NB4 (cell line): ENCODE data around the gene FAM20C.
A peak's percentile ranks its signal among the peaks of the same experiment; 100 is the strongest.

Experiments used
- DNase-seq: peaks from one replicate; pipeline ENCODE4 v3.0.0; 2010; ENCODE audit warnings: low read depth
- H3K4me3 ChIP-seq: one replicate; pipeline ENCODE4 v1.5.1; 2011; ENCODE audit warnings: mild to moderate bottlenecking, low read depth, low read length, moderate library complexity
- CTCF ChIP-seq: IDR thresholded peaks from one replicate; pipeline ENCODE4 v1.5.1; 2012; ENCODE audit warnings: low read depth, low read length
- MAX ChIP-seq: IDR thresholded peaks from 2 replicates; pipeline ENCODE4 v1.6.1; 2011; ENCODE audit warnings: low read depth, low read length
- MYC ChIP-seq: IDR thresholded peaks from 2 replicates; pipeline ENCODE4 v1.6.1; 2011; ENCODE audit warnings: low read depth, low read length
- POLR2A ChIP-seq: IDR thresholded peaks from 2 replicates; pipeline ENCODE4 v1.6.1; 2011; ENCODE audit warnings: mild to moderate bottlenecking; ENCODE audit not compliant: insufficient read length; ENCODE audit errors: extremely low read depth

The FAM20C gene

GRCh38 chr7:234708-235553, 42.6 kb downstream of the FAM20C start:
- H3K4me3 ChIP-seq = no peak overlapping the region
- no peak for DNase-seq
- TF ChIP-seq CTCF (no peak), POLR2A (no peak), MYC (no peak), MAX (no peak)

- H3K4me3 ChIP-seq = no peak overlapping the region
- no peak for DNase-seq
- TF ChIP-seq POLR2A = no peak
Measured at GRCh38 chr7:235576-236395, 43.4 kb downstream of the FAM20C start.

- H3K4me3 ChIP-seq = no peak overlapping the region
- TF ChIP-seq MAX (no peak), MYC (no peak), CTCF (no peak), POLR2A (no peak)
- no peak for DNase-seq
Measured at GRCh38 chr7:236967-237366, 44.6 kb downstream of the FAM20C start.

GRCh38 chr7:237385-237784, 45.0 kb downstream of the FAM20C start:
- TF ChIP-seq POLR2A (no peak), MYC (no peak), MAX (no peak), CTCF (no peak)
- H3K4me3 ChIP-seq = no peak overlapping the region
- no peak for DNase-seq

GRCh38 chr7:240146-240676, 47.8 kb downstream of the FAM20C start:
- no peak overlapping the region for H3K4me3 ChIP-seq
- TF ChIP-seq CTCF (no peak), MYC (no peak), POLR2A (no peak), MAX (no peak)
- DNase-seq = no peak

- H3K4me3 ChIP-seq = no peak overlapping the region
- TF ChIP-seq POLR2A = no peak
- no peak for TF ChIP-seq MAX
- no peak for TF ChIP-seq CTCF
- TF ChIP-seq MYC = no peak
- DNase-seq = peak; percentile 44
Measured at GRCh38 chr7:240887-241421, 48.6 kb downstream of the FAM20C start.
